HepG2 (cell line): ENCODE data around the gene SERTAD2. TPM values are rescaled to one million over a fixed set of nuclear protein-coding genes. Genes with fewer than 3 reads are reported as not detected.

Experiments
- ARID3A ChIP-seq: IDR thresholded peaks from 2 replicates; pipeline ENCODE4 v1.6.1; 2012; ENCODE audit warnings: low read depth, low read length, improper control_type of control experiment
- CEBPB ChIP-seq: IDR thresholded peaks from 2 replicates; pipeline ENCODE4 v1.6.1; 2011; ENCODE audit warnings: low read depth, low read length, improper control_type of control experiment, borderline replicate concordance
- HNRNPUL1 ChIP-seq: fragments of 200-400 bp; formaldehyde crosslinking; IDR thresholded peaks from 2 replicates; pipeline ENCODE4 v1.6.1; 2017; ENCODE audit warnings: low read depth, mild to moderate bottlenecking, low read length, moderate library complexity
- JUN ChIP-seq: sonication (generic); formaldehyde crosslinking; IDR thresholded peaks from 2 replicates; pipeline ENCODE4 v1.4.0; 2020; ENCODE audit warnings: mild to moderate bottlenecking, missing genetic modification reagents
- KLF13 ChIP-seq: sonication (generic); formaldehyde crosslinking; IDR thresholded peaks from 2 replicates; pipeline ENCODE4 v1.4.0; 2020; ENCODE audit warnings: mild to moderate bottlenecking, missing genetic modification reagents
- KLF15 ChIP-seq: sonication (generic); formaldehyde crosslinking; IDR thresholded peaks from 2 replicates; pipeline ENCODE4 v1.8.1; 2023; ENCODE audit warnings: borderline replicate concordance, mild to moderate bottlenecking, inconsistent platforms, missing genetic modification reagents, mixed read lengths
- MED8 ChIP-seq: sonication (generic); formaldehyde crosslinking; IDR thresholded peaks from 2 replicates; pipeline ENCODE4 v1.8.1; 2023; ENCODE audit warnings: mild to moderate bottlenecking, missing genetic modification reagents; ENCODE audit not compliant: insufficient replicate concordance
- RXRA ChIP-seq: sonication (generic); formaldehyde crosslinking; IDR thresholded peaks from 2 replicates; pipeline ENCODE4 v1.5.1; 2020; ENCODE audit warnings: missing genetic modification reagents
- SAP130 ChIP-seq: IDR thresholded peaks from 2 replicates; pipeline ENCODE4 v1.6.1; 2016; ENCODE audit warnings: low read depth
- XRCC5 ChIP-seq: fragments of 200-400 bp; formaldehyde crosslinking; optimal IDR thresholded peaks from 2 replicates; pipeline ENCODE3; 2017; ENCODE audit warnings: mild to moderate bottlenecking, low read length
- ZBED4 ChIP-seq: sonication (generic); formaldehyde crosslinking; IDR thresholded peaks from 2 replicates; pipeline ENCODE4 v1.4.0; 2020; ENCODE audit warnings: missing genetic modification reagents, borderline replicate concordance
- ZBTB33 ChIP-seq: sonication (generic); formaldehyde crosslinking; IDR thresholded peaks from 2 replicates; pipeline ENCODE4 v1.4.0; 2020; ENCODE audit warnings: missing genetic modification reagents
- ZBTB34 ChIP-seq: sonication (generic); formaldehyde crosslinking; IDR thresholded peaks from 2 replicates; pipeline ENCODE4 v1.8.0; 2022; ENCODE audit warnings: mild to moderate bottlenecking, missing genetic modification reagents
- ZNF576 ChIP-seq: sonication (generic); formaldehyde crosslinking; IDR thresholded peaks from 2 replicates; pipeline ENCODE4 v1.4.0; 2020; ENCODE audit warnings: mild to moderate bottlenecking, missing genetic modification reagents
- ZNF672 ChIP-seq: sonication (generic); formaldehyde crosslinking; IDR thresholded peaks from 2 replicates; pipeline ENCODE4 v1.8.1; 2022; ENCODE audit warnings: missing genetic modification reagents
- polyA plus RNA-seq, 8 experiments: library from polyadenylated mRNA; depleted of rRNA in 3 of 8; stranded (reverse) in 7 of 8; unstranded in 1 of 8; fragments of >200 nt; fragmentation: Illumina TruSeq in 4 of 8; extraction: Trizol in 4 of 8; gene quantifications; 2 replicates each; pipeline versions ENCODE4 v1.2.1 to v1.2.3, GENCODE V29; 2011 to 2016; ENCODE audit warnings: low read depth in 4 of 8, missing spikeins in 1 of 8, mixed read lengths in 1 of 8; ENCODE audit not compliant: insufficient read depth in 1 of 8
- total RNA-seq, 5 experiments: library from RNA; depleted of rRNA; stranded (reverse); fragments of >200 nt; fragmentation: Illumina TruSeq; extraction: Trizol; gene quantifications; 2 replicates each; pipeline ENCODE4 v1.2.3, GENCODE V29; 2016; ENCODE audit warnings: low read depth in 1 of 5

Gene SERTAD2
- total and polyA plus RNA-seq, 2 of the 13 experiments (the other 11 are each of a cell fraction or from before 2014, with no cell fraction given): 6.7 to 22.6 TPM

- 0 out of 2 replicates have a peak, but pooled peaks have one; percentile 15 for TF ChIP-seq ZBED4 (CRISPR knock-in tag)
- TF ChIP-seq KLF13 (CRISPR knock-in tag): no peak
- TF ChIP-seq SAP130 (CRISPR knock-in tag): peak; percentile 84
- TF ChIP-seq ARID3A: no peak
- TF ChIP-seq ZBTB33 (CRISPR knock-in tag): no peak
- TF ChIP-seq ZBTB34: 0 out of 2 replicates have a peak, but pooled peaks have one; percentile 52
- no peak for TF ChIP-seq HNRNPUL1
- no peak for TF ChIP-seq JUN (CRISPR knock-in tag)
- 0 out of 2 replicates have a peak, but pooled peaks have one; percentile 41 for TF ChIP-seq RXRA (CRISPR knock-in tag)
- no peak for TF ChIP-seq ZNF576 (CRISPR knock-in tag)
- TF ChIP-seq CEBPB: no peak
- peak; percentile 78 for TF ChIP-seq XRCC5
- peak; percentile 35; the same call in 1 of the 2 replicates for TF ChIP-seq KLF15 (CRISPR knock-in tag)
- no peak for TF ChIP-seq ZNF672 (CRISPR knock-in tag)
- peak; percentile 42 for TF ChIP-seq MED8
Measured at GRCh38 chr2:64644458-64645382, 9.0 kb downstream of the SERTAD2 start (continued).
